GM18520 (cell line): ENCODE results near the gene FAM98B.

ENCODE experiments used
- ATAC-seq: cut with Tn5 transposase; IDR thresholded peaks from one replicate; pipeline ENCODE4 v1.9.1; 2021; ENCODE audit not compliant: unreplicated experiment

The FAM98B gene

GRCh38 chr15:38504680-38505467 lies 50.9 kb downstream of the FAM98B start:
- no peak for ATAC-seq

- ATAC-seq = no peak
These were observed 53.1 kb downstream of the FAM98B start for GRCh38 chr15:38506997-38507396.

GRCh38 chr15:38507570-38507969 lies 53.6 kb downstream of the FAM98B start:
- ATAC-seq = no peak

- no peak for ATAC-seq
These were observed 54.7 kb downstream of the FAM98B start for GRCh38 chr15:38508647-38509046.

- ATAC-seq = no peak
These were observed 55.2 kb downstream of the FAM98B start for GRCh38 chr15:38509152-38509551.

GRCh38 chr15:38512901-38513300 lies 59.0 kb downstream of the FAM98B start:
- ATAC-seq = no peak

GRCh38 chr15:38514601-38515000 lies 60.7 kb downstream of the FAM98B start:
- ATAC-seq = peak; percentile 70

- no peak for ATAC-seq
These were observed 62.7 kb downstream of the FAM98B start for GRCh38 chr15:38516626-38517025.

GRCh38 chr15:38517312-38517975 lies 63.5 kb downstream of the FAM98B start:
- no peak for ATAC-seq

- ATAC-seq = no peak
These were observed 64.2 kb downstream of the FAM98B start for GRCh38 chr15:38518084-38518483.

- no peak for ATAC-seq
These were observed 66.1 kb downstream of the FAM98B start for GRCh38 chr15:38520035-38520434.

- no peak for ATAC-seq
These were observed 67.4 kb downstream of the FAM98B start for GRCh38 chr15:38521316-38521715.

- no peak for ATAC-seq
These were observed 69.0 kb downstream of the FAM98B start for GRCh38 chr15:38522922-38523321.

- ATAC-seq = no peak
These were observed 70.2 kb downstream of the FAM98B start for GRCh38 chr15:38524156-38524555.

- no peak for ATAC-seq
These were observed 71.6 kb downstream of the FAM98B start for GRCh38 chr15:38525489-38525888.

GRCh38 chr15:38526158-38526557 lies 72.2 kb downstream of the FAM98B start:
- ATAC-seq = no peak

- no peak for ATAC-seq
These were observed 74.4 kb downstream of the FAM98B start for GRCh38 chr15:38528294-38528693.

GRCh38 chr15:38530113-38530512 lies 76.2 kb downstream of the FAM98B start:
- ATAC-seq = no peak

GRCh38 chr15:38531509-38531908 lies 77.6 kb downstream of the FAM98B start:
- no peak for ATAC-seq

GRCh38 chr15:38532728-38533127 lies 78.8 kb downstream of the FAM98B start:
- no peak for ATAC-seq

- no peak for ATAC-seq
These were observed 79.5 kb downstream of the FAM98B start for GRCh38 chr15:38533416-38533915.

GRCh38 chr15:38533926-38534325 lies 80.0 kb downstream of the FAM98B start:
- ATAC-seq = no peak
